ENCODE results near the gene DYNC1LI1. TPM values are rescaled to one million over a fixed set of nuclear protein-coding genes. Genes with fewer than 3 reads are reported as not detected.

The DYNC1LI1 gene
- total and polyA plus RNA-seq, 2 donors (not counting 1 experiment from before 2014, with no cell fraction given): 15.0 to 38.8 TPM

Small RNA genes within 50 kb of the gene (small RNA-seq; reads per million reads assigned to genes)
- not detected for gene MIR548AY (ENCODE audit: insufficient read length, low read depth, low replicate concordance)

Other genes with a start within 250 kb of the DYNC1LI1 start
- gene CMTM7, start 179.0 kb downstream of the DYNC1LI1 start, total RNA-seq: 68.4 and 71.5 TPM in 2 replicates
- 45.9 and 76.1 TPM in 2 replicates for gene CMTM7, start 179.0 kb downstream of the DYNC1LI1 start, polyA plus RNA-seq
- 66.3 and 67.7 TPM in 2 replicates for gene CMTM6, start 68.0 kb downstream of the DYNC1LI1 start, total RNA-seq
- gene CMTM6, start 68.0 kb downstream of the DYNC1LI1 start, polyA plus RNA-seq: 19.2 and 56.6 TPM in 2 replicates
- 66.2 and 69.0 TPM in 2 replicates for gene CNOT10, start 114.3 kb upstream of the DYNC1LI1 start, total RNA-seq
- 22.6 and 25.4 TPM in 2 replicates for gene CNOT10, start 114.3 kb upstream of the DYNC1LI1 start, polyA plus RNA-seq
- gene TRIM71, start 247.1 kb upstream of the DYNC1LI1 start, total RNA-seq: not detected in 2 replicates
- not detected in 2 replicates for gene TRIM71, start 247.1 kb upstream of the DYNC1LI1 start, polyA plus RNA-seq

Measured in B cell (primary cell).